SH-SY5Y (cell line): ENCODE data around the gene SNX11.

Source experiments
- GATA2 ChIP-seq: IDR thresholded peaks from 2 replicates; pipeline ENCODE4 v1.6.1; 2011; ENCODE audit warnings: mild to moderate bottlenecking, low read depth, low read length
- GATA3 ChIP-seq: IDR thresholded peaks from 2 replicates; pipeline ENCODE4 v1.6.1; 2011; ENCODE audit warnings: low read depth, mild to moderate bottlenecking, low read length, moderate library complexity

DNA sequence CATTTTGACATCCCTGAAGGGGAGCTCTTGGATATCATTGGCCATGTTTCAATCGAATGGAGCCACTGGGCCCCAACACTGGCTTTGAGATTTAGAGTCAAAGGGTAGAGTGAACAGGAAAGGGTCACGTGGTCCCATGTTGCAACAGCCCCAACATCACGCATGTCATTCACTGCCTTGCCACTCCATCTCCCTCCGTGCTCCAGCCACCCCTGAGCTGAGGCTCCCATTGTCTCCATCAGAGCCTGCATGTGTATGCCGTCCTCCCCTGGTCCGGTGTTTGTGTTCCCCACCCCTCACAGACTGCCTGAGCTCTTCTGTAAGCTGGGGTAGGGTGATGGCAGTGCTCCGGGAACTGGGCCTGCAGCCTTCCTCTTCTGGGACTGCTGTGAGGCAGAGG is 47.3 kb upstream of the SNX11 start:
- TF ChIP-seq GATA2 (no peak), GATA3 (no peak)
